Measurements from ENCODE around the gene ERH. TPM values are rescaled to one million over a fixed set of nuclear protein-coding genes. Genes with fewer than 3 reads are reported as not detected.

ERH gene
- total RNA-seq, 4 donors from 2014 or later = 54.0 to 102 (median 79.5) TPM

GRCh38 chr14:69378274-69378673 is 19.8 kb downstream of the ERH start:
- Histone ChIP-seq H3K36me3 (peaks cover 0 to 80% (median 0%) of the 10 kb centered on the region in 3 donors), H3K4me3 (no peak overlapping the region), H3K9me3 (peaks cover 0 to 3% (median 0%) of the 10 kb centered on the region in 3 donors), H3K27me3 (no peaks in the 10 kb centered on the region), H3K27ac (no peak overlapping the region), H3K4me1 (peaks cover 0 to 7% (median 0%) of the 10 kb centered on the region in 3 donors)
- no peak for TF ChIP-seq CTCF (IDR thresholded peaks at IDR 0.05)
- no peak for TF ChIP-seq POLR2A (IDR thresholded peaks at IDR 0.05)
- no peak for DNase-seq
- intact Hi-C loops (cut with DNase I) = no loop called here
- 78 to 81% methylated on average over 2 of the region's 2 CpGs for WGBS, 2 donors

- Histone ChIP-seq H3K4me1 (peaks cover 0 to 7% (median 0%) of the 10 kb centered on the region in 3 donors), H3K36me3 (peaks cover 0 to 71% (median 0%) of the 10 kb centered on the region in 3 donors), H3K9me3 (peaks cover 0 to 3% (median 0%) of the 10 kb centered on the region in 3 donors), H3K27ac (no peak overlapping the region), H3K4me3 (no peak overlapping the region), H3K27me3 (no peaks in the 10 kb centered on the region)
- intact Hi-C loops (cut with DNase I) = no loop called here
- DNase-seq = no peak
- TF ChIP-seq POLR2A (IDR thresholded peaks at IDR 0.05) = no peak
- TF ChIP-seq CTCF (IDR thresholded peaks at IDR 0.05) = no peak
These were observed 21.7 kb downstream of the ERH start for GRCh38 chr14:69376439-69376838.

GRCh38 chr14:69375722-69376121 is 22.4 kb downstream of the ERH start:
- H3K9me3 ChIP-seq = peaks cover 0 to 3% (median 0%) of the 10 kb centered on the region in 3 donors
- H3K27me3 ChIP-seq = no peaks in the 10 kb centered on the region
- no peak overlapping the region for H3K4me3 ChIP-seq
- intact Hi-C loops (cut with DNase I) = no loop called here
- 93 to 97% methylated on average over 5 of the region's 5 CpGs for WGBS, 2 donors
- no peak for DNase-seq
- no peak overlapping the region for H3K27ac ChIP-seq
- H3K36me3 ChIP-seq = peaks cover 0 to 64% (median 0%) of the 10 kb centered on the region in 3 donors
- peaks cover 0 to 7% (median 0%) of the 10 kb centered on the region in 3 donors for H3K4me1 ChIP-seq
- TF ChIP-seq POLR2A (IDR thresholded peaks at IDR 0.05) (no peak), CTCF (IDR thresholded peaks at IDR 0.05) (no peak)

- WGBS, 2 donors = 79 to 94% methylated on average over 3 of the region's 3 CpGs
- peaks cover 0 to 3% (median 0%) of the 10 kb centered on the region in 3 donors for H3K9me3 ChIP-seq
- H3K27ac ChIP-seq = no peak overlapping the region
- intact Hi-C loops (cut with DNase I) = no loop called here
- peaks cover 0 to 59% (median 0%) of the 10 kb centered on the region in 3 donors for H3K36me3 ChIP-seq
- DNase-seq = no peak
- peaks cover 0 to 7% (median 0%) of the 10 kb centered on the region in 3 donors for H3K4me1 ChIP-seq
- no peaks in the 10 kb centered on the region for H3K27me3 ChIP-seq
- H3K4me3 ChIP-seq = no peak overlapping the region
- no peak for TF ChIP-seq CTCF (IDR thresholded peaks at IDR 0.05)
- no peak for TF ChIP-seq POLR2A (IDR thresholded peaks at IDR 0.05)
These were observed 22.9 kb downstream of the ERH start for GRCh38 chr14:69375182-69375581.

DNA sequence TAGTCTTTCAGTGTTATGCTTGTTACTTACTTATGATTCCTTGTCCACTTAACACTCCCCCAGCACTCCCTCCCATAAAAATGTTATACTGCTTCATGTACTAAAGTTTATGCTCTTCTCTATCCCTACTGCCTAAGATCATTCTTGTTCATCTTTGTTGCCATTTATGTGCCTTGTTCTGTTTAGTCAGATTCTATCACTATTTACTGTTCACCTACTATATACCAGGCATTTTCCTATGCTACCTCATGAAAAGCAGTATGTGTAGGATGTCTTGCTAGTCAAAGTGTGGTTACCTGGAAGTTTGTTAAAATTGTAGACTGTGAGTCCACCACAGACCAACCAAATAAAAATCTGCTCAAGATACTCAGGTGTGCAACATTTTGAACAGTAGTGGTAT is 23.9 kb downstream of the ERH start:
- no peak overlapping the region for H3K27ac ChIP-seq
- no peaks in the 10 kb centered on the region for H3K27me3 ChIP-seq
- intact Hi-C loops (cut with DNase I) = no loop called here
- peaks cover 0 to 7% (median 0%) of the 10 kb centered on the region in 3 donors for H3K4me1 ChIP-seq
- H3K4me3 ChIP-seq = no peak overlapping the region
- peaks cover 0 to 49% (median 0%) of the 10 kb centered on the region in 3 donors for H3K36me3 ChIP-seq
- DNase-seq = no peak
- peaks cover 0 to 3% (median 0%) of the 10 kb centered on the region in 3 donors for H3K9me3 ChIP-seq
- no peak for TF ChIP-seq POLR2A (IDR thresholded peaks at IDR 0.05)
- TF ChIP-seq CTCF (IDR thresholded peaks at IDR 0.05) = no peak
